Gastrocnemius medialis (tissue), 4 donors: ENCODE data around the gene AATK. TPM values are rescaled to one million over a fixed set of nuclear protein-coding genes. Genes with fewer than 3 reads are reported as not detected.

Experiments
- ATAC-seq, 2 donors: fragments of 150-250 bp; one replicate each; pipeline ENCODE4 v1.9.1; 2016
- DNase-seq, 2 donors: peaks; one replicate each; pipeline ENCODE4 v3.0.0-alpha.2; 2019
- H3K27ac ChIP-seq, 4 donors: fragments of 200-600 bp; sonication (generic); 1 replicate in 1 of 4; 2 replicates in 3 of 4; pipeline ENCODE4 v1.5.1; 2016 to 2018; ENCODE audit warnings: mild to moderate bottlenecking in 2 of 4, moderate library complexity in 1 of 4
- H3K27me3 ChIP-seq, 3 donors: fragments of 200-600 bp; sonication (generic) in 2 of 3; 1 replicate in 1 of 3; 2 replicates in 2 of 3; pipeline versions ENCODE4 v1.5.1 to v1.6.0; 2016 to 2019; ENCODE audit warnings: mild to moderate bottlenecking in 1 of 3, moderate library complexity in 1 of 3
- H3K36me3 ChIP-seq, 2 donors: fragments of 200-600 bp; sonication (generic) in 1 of 2; one replicate each; pipeline ENCODE4 v1.5.1; 2017 to 2018
- H3K4me1 ChIP-seq, 2 donors: fragments of 200-600 bp; sonication (generic) in 1 of 2; one replicate each; pipeline ENCODE4 v1.5.1; 2016 to 2017; ENCODE audit warnings: mild to moderate bottlenecking in 2 of 2
- H3K4me3 ChIP-seq, 4 donors: fragments of 200-600 bp; sonication (generic) in 3 of 4; 1 replicate in 1 of 4; 2 replicates in 3 of 4; pipeline ENCODE4 v1.5.1; 2016 to 2019; ENCODE audit warnings: mild to moderate bottlenecking in 2 of 4
- H3K9me3 ChIP-seq, 3 donors: fragments of 200-600 bp; sonication (generic) in 2 of 3; 1 replicate in 1 of 3; 2 replicates in 2 of 3; pipeline ENCODE4 v1.5.1; 2016 to 2019
- POLR2A ChIP-seq, 2 donors: fragments of 450-650 bp; IDR thresholded peaks; one replicate each; pipeline ENCODE4 v1.6.1; 2017; ENCODE audit warnings: antibody characterized with exemption in 2 of 2, mild to moderate bottlenecking in 2 of 2, moderate library complexity in 2 of 2
- in situ Hi-C, 4 donors: fragments of 200-750 bp; cut with MboI; loops; one replicate each; pipeline versions ENCODE4 v1.15.0 to v1.8.0; 2017; ENCODE audit warnings: low sequenced_read_pairs in 4 of 4
- intact Hi-C: fragments of 100-400 bp; cut with DNase I; formaldehyde crosslinking; loops from one replicate; pipeline ENCODE4 v1.15.1; 2023; ENCODE audit warnings: low total_unique reads
- total RNA-seq, 4 donors: library from RNA; depleted of rRNA; stranded (reverse); fragments of >200 nt; gene quantifications; one replicate each; pipeline versions ENCODE4 v1.1.0 to v1.2.3, GENCODE V29; 2016
- TF ChIP-seq, protein P1 (sequence below), 5 experiments: fragments of 450-650 bp in 3 of 5; fragments of 200-600 bp in 2 of 5; sonication (generic) in 2 of 5; IDR thresholded peaks in 4 of 5; conservative IDR thresholded peaks in 1 of 5; 1 replicate in 4 of 5; 2 replicates in 1 of 5; pipeline ENCODE4 v1.5.1; 2016 to 2019; ENCODE audit warnings: antibody characterized with exemption in 5 of 5, mild to moderate bottlenecking in 3 of 5, moderate library complexity in 3 of 5

The AATK gene
- total RNA-seq, 4 donors from 2014 or later, result 0.10 to 1.3 (median 0.80) TPM

DNA sequence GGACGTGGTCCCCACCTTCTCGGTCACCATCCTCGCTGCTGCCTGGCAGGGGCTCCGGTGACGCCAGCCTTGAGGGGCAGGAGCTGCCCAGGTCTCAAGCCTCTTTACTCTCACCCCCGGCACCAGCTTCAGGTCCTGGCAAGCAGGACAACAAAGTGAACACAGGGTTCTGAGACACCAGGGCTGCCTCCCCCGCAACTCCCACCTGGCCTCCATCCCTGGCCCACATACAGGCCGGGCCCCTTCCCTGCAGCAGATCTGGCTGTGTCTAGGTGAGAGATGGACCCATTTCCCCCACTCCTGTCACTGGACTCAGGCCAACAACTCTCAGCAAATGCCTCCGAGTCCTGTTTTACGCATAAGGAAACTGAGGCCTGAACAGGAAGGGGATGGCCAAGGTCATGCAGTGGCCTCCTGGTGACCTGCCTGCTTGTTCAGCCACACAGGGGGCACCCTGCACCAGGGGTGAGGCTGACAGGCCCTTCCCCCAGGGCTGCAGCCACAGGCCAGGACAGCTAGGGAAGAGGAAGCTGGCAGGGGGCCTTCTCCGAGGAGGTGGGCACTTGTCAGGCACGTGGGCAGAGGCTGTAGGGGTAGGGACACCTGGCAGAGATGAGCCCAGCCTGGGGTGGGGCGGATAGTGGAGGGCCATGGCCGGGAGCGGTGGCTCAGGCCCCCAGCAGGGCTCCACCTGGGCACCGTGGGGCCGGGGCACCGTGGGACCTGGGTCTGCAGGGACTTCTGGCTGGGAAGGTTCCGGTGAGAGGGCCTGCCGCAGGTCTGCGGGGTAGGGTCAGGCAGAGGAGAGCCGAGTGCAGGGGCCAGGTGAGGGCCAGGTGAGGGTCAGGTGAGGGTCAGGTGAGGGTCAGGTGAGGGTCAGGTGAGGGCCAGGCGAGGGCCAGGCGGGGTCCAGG is 47.5 kb downstream of the AATK start:
- in situ Hi-C loops (no loop called here), intact Hi-C loops (no loop called here)
- Histone ChIP-seq H3K36me3 (no peaks in the 10 kb centered on the region), H3K9me3 (no peaks in the 10 kb centered on the region), H3K4me3 (peak overlapping the region in 1 of 4 donors; percentile 26), H3K27ac (no peak overlapping the region), H3K27me3 (no peaks in the 10 kb centered on the region), H3K4me1 (no peaks in the 10 kb centered on the region)
- DNase-seq (no peak), ATAC-seq (no peak)
- no peak for TF ChIP-seq POLR2A (IDR thresholded peaks at IDR 0.05)
- TF ChIP-seq, protein P1, sequence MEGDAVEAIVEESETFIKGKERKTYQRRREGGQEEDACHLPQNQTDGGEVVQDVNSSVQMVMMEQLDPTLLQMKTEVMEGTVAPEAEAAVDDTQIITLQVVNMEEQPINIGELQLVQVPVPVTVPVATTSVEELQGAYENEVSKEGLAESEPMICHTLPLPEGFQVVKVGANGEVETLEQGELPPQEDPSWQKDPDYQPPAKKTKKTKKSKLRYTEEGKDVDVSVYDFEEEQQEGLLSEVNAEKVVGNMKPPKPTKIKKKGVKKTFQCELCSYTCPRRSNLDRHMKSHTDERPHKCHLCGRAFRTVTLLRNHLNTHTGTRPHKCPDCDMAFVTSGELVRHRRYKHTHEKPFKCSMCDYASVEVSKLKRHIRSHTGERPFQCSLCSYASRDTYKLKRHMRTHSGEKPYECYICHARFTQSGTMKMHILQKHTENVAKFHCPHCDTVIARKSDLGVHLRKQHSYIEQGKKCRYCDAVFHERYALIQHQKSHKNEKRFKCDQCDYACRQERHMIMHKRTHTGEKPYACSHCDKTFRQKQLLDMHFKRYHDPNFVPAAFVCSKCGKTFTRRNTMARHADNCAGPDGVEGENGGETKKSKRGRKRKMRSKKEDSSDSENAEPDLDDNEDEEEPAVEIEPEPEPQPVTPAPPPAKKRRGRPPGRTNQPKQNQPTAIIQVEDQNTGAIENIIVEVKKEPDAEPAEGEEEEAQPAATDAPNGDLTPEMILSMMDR (IDR thresholded peaks at IDR 0.05 in 4 of 5, conservative IDR thresholded peaks at IDR 0.05 in 1 of 5), result no peak

DNA sequence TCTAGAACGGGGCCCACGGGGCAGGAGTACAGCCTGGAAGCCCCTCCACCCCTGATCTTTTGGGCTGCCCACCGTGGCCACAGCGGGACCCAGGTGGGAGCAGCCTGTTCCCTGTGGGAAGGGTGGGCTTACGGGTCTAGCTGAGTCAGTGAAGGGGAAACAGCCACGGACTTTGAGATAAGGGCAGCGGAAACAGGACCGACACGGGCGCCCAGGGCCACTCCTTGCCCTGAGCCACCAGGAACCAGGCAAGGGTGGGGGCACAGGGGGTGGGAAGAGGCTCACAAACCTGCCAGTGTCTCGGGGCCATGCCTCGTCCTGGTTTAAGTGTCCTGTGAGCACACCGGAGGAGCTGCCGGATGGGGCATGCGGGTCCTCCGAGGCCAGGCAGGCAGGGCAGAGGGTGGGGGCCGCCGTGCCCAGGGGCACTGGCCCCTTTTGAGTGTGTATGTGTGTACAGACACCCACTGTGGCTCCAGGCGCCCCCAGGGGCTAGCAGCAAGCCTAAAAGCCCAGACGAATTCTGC is 48.3 kb downstream of the AATK start:
- in situ Hi-C loops, result no loop called here
- no peak for TF ChIP-seq POLR2A (IDR thresholded peaks at IDR 0.05)
- TF ChIP-seq, protein P1 (IDR thresholded peaks at IDR 0.05 in 4 of 5, conservative IDR thresholded peaks at IDR 0.05 in 1 of 5), result no peak
- no peak overlapping the region for H3K27ac ChIP-seq
- ATAC-seq, result no peak
- H3K4me3 ChIP-seq, result no peak overlapping the region
- no peaks in the 10 kb centered on the region for H3K36me3 ChIP-seq
- intact Hi-C loops, result no loop called here
- no peak for DNase-seq
- H3K27me3 ChIP-seq, result no peaks in the 10 kb centered on the region
- H3K9me3 ChIP-seq, result no peaks in the 10 kb centered on the region
- H3K4me1 ChIP-seq, result no peaks in the 10 kb centered on the region

DNA sequence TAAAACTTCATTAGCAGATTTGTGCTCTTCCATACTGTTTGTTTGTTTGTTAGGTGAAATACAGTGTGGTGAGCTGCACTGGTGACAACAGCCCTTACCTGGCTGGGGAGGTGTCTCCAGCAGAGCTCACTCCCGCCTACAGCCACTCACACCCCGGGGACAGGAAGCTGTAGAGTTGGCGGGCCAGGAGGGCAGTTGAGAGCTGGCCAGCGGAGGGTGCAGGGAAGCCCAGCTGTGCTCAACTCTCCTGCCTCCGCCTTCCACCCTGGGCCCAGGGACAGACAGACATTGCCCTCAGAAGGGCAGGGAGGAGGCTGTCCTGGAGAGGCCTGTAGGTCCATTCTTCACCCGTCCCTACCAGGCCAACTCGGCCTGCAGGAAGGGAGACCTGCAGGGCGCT is 49.3 kb downstream of the AATK start:
- DNase-seq (no peak), ATAC-seq (no peak)
- in situ Hi-C loops (no loop called here), intact Hi-C loops (no loop called here)
- H3K36me3 ChIP-seq, result no peaks in the 10 kb centered on the region
- H3K9me3 ChIP-seq, result no peaks in the 10 kb centered on the region
- TF ChIP-seq, protein P1 (IDR thresholded peaks at IDR 0.05 in 4 of 5, conservative IDR thresholded peaks at IDR 0.05 in 1 of 5), result no peak
- no peak for TF ChIP-seq POLR2A (IDR thresholded peaks at IDR 0.05)
- H3K27me3 ChIP-seq, result no peaks in the 10 kb centered on the region
- H3K4me1 ChIP-seq, result no peaks in the 10 kb centered on the region
- no peak overlapping the region for H3K4me3 ChIP-seq
- H3K27ac ChIP-seq, result no peak overlapping the region

DNA sequence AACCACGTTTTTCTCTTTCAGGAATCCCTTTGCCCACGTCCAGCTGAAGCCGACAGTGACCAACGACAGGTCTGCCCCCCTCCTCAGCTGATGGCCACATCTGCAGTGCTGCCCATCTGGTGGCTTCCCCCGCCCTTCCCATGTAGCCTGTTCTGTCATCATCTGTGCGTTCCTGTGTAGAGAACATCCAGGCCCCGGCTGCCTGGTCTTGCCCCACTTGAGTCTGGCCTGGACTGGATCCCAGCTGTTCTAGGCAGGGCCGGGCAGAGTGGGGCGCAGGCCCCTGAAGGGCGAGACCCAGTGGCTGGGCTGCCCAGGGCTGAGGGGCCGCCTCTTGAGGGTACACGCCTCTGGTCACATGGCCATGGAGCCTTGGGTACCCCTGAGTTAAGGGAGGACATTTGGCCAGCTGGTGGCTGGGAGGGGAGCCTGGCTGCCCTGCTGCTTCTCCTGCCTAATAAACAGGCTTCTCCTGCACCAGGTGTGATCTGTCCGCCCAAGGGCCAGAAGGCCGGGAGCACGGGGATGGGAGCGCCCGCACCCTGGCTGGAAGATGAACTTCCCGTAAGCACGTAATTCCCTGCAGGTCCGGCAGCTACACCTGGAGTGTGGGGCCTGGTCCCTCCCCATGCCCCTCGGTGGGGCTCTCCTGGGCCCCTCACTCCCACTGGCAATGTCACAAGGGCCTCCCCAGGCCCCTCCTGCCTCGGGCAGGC is 50.1 kb downstream of the AATK start:
- no peak for ATAC-seq
- DNase-seq, result no peak

More for the DNA sequence above, 50.1 kb downstream of the AATK start:
- in situ Hi-C loops, result no loop called here
- no peaks in the 10 kb centered on the region for H3K36me3 ChIP-seq
- no peak for TF ChIP-seq POLR2A (IDR thresholded peaks at IDR 0.05)
- TF ChIP-seq, protein P1 (IDR thresholded peaks at IDR 0.05 in 4 of 5, conservative IDR thresholded peaks at IDR 0.05 in 1 of 5), result no peak
- no peak overlapping the region for H3K4me3 ChIP-seq
- no peaks in the 10 kb centered on the region for H3K4me1 ChIP-seq
- H3K27me3 ChIP-seq, result no peaks in the 10 kb centered on the region
- no peak overlapping the region for H3K27ac ChIP-seq
- no peaks in the 10 kb centered on the region for H3K9me3 ChIP-seq
- intact Hi-C loops, result no loop called here
